SJCRH30 (cell line): Measurements from ENCODE around the gene NOM1. TPM values are rescaled to one million over a fixed set of nuclear protein-coding genes. Genes with fewer than 3 reads are reported as not detected.
A peak's percentile ranks its signal among the peaks of the same experiment; 100 is the strongest.
"Not testable (repeated sequence)": the region's sequence is repeated elsewhere in the genome, so short reads cannot be mapped to it uniquely, and the experiment has no call there.

Experiments used
- DNase-seq, 2 experiments: peaks; one replicate each; pipeline ENCODE4 v3.0.0-alpha.2; 2015 to 2020
- H3K27ac ChIP-seq: fragments of 250-450 bp; sonication (Bioruptor Pico); 2 replicates; pipeline ENCODE4 v1.5.1; 2020; ENCODE audit warnings: mild to moderate bottlenecking, moderate library complexity
- H3K27me3 ChIP-seq: fragments of 250-450 bp; sonication (Bioruptor Pico); 2 replicates; pipeline ENCODE4 v1.5.1; 2020; ENCODE audit warnings: mild to moderate bottlenecking, moderate library complexity
- H3K36me3 ChIP-seq: fragments of 250-450 bp; sonication (Bioruptor Pico); 2 replicates; pipeline ENCODE4 v1.5.1; 2020; ENCODE audit warnings: mild to moderate bottlenecking, moderate library complexity
- H3K4me1 ChIP-seq: fragments of 250-450 bp; sonication (Bioruptor Pico); 2 replicates; pipeline ENCODE4 v1.5.1; 2020; ENCODE audit warnings: mild to moderate bottlenecking, moderate library complexity
- H3K4me3 ChIP-seq: fragments of 250-450 bp; sonication (Bioruptor Pico); 2 replicates; pipeline ENCODE4 v1.5.1; 2020; ENCODE audit warnings: mild to moderate bottlenecking, moderate library complexity
- H3K9me3 ChIP-seq: fragments of 250-450 bp; sonication (Bioruptor Pico); replicated peaks from 2 replicates; pipeline ENCODE4 v1.5.1; 2020; ENCODE audit warnings: mild to moderate bottlenecking, moderate library complexity
- total RNA-seq: library from RNA; depleted of rRNA; stranded (reverse); fragments of >200 nt; shearing (Covaris generic); gene quantifications from 2 replicates; pipeline ENCODE4 v1.2.3, GENCODE V29; 2014

The NOM1 gene
- total RNA-seq, 1 experiment from 2014 or later: 29.9 TPM

GRCh38 chr7:156928406-156928747 is 21.1 kb upstream of the NOM1 start:
- Histone ChIP-seq H3K27ac (no peak overlapping the region), H3K9me3 (no peaks in the 10 kb centered on the region), H3K4me3 (no peak overlapping the region), H3K4me1 (no peaks in the 10 kb centered on the region; the same call in 1 of the 2 replicates), H3K36me3 (no peaks in the 10 kb centered on the region), H3K27me3 (0 out of 2 replicates have a peak, but pooled peaks cover 5% of the 10 kb centered on the region)
- DNase-seq: no peak

- 0 out of 2 replicates have a peak, but pooled peaks cover 6% of the 10 kb centered on the region for H3K27me3 ChIP-seq
- no peaks in the 10 kb centered on the region for H3K36me3 ChIP-seq
- no peaks in the 10 kb centered on the region for H3K9me3 ChIP-seq
- H3K4me1 ChIP-seq: no peaks in the 10 kb centered on the region
- no peak for DNase-seq
- H3K4me3 ChIP-seq: no peak overlapping the region
- no peak overlapping the region for H3K27ac ChIP-seq
Measured at GRCh38 chr7:156929789-156930539, 19.5 kb upstream of the NOM1 start.

GRCh38 chr7:156932006-156932405 is 17.5 kb upstream of the NOM1 start:
- Histone ChIP-seq H3K9me3 (no peaks in the 10 kb centered on the region), H3K4me3 (no peak overlapping the region), H3K27me3 (0 out of 2 replicates have a peak, but pooled peaks cover 3% of the 10 kb centered on the region), H3K36me3 (no peaks in the 10 kb centered on the region), H3K4me1 (no peaks in the 10 kb centered on the region), H3K27ac (no peak overlapping the region)
- DNase-seq: no peak

GRCh38 chr7:156935250-156935649 is 14.3 kb upstream of the NOM1 start:
- Histone ChIP-seq H3K4me1 (no peaks in the 10 kb centered on the region), H3K27ac (no peak overlapping the region), H3K9me3 (no peaks in the 10 kb centered on the region), H3K27me3 (0 out of 2 replicates have a peak, but pooled peaks cover 3% of the 10 kb centered on the region), H3K4me3 (no peak overlapping the region), H3K36me3 (no peaks in the 10 kb centered on the region)
- DNase-seq: no peak

- H3K4me1 ChIP-seq, H3K4me3 ChIP-seq, H3K9me3 ChIP-seq: not testable (repeated sequence)
Measured at GRCh38 chr7:156936766-156937165, 12.7 kb upstream of the NOM1 start.

GRCh38 chr7:156940421-156941122 is 8.9 kb upstream of the NOM1 start:
- no peak for DNase-seq
- Histone ChIP-seq H3K36me3 (no peaks in the 10 kb centered on the region), H3K27ac (no peak overlapping the region), H3K27me3 (peaks cover 4% of the 10 kb centered on the region; the same call in 1 of the 2 replicates), H3K4me3 (no peak overlapping the region), H3K9me3 (no peaks in the 10 kb centered on the region), H3K4me1 (no peaks in the 10 kb centered on the region)

More at GRCh38 chr7:156936766-156937165, 12.7 kb upstream of the NOM1 start:
- not testable (repeated sequence) for DNase-seq, H3K27me3 ChIP-seq, H3K36me3 ChIP-seq, H3K27ac ChIP-seq

GRCh38 chr7:156941393-156942182 is 7.9 kb upstream of the NOM1 start:
- H3K27me3 ChIP-seq: peaks cover 4% of the 10 kb centered on the region; the same call in 1 of the 2 replicates
- no peak overlapping the region for H3K27ac ChIP-seq
- DNase-seq: no peak
- H3K4me1 ChIP-seq: no peaks in the 10 kb centered on the region
- no peaks in the 10 kb centered on the region for H3K36me3 ChIP-seq
- no peak overlapping the region for H3K4me3 ChIP-seq
- no peaks in the 10 kb centered on the region for H3K9me3 ChIP-seq

- Histone ChIP-seq H3K4me1 (no peaks in the 10 kb centered on the region), H3K4me3 (no peak overlapping the region), H3K36me3 (no peaks in the 10 kb centered on the region), H3K9me3 (no peaks in the 10 kb centered on the region), H3K27me3 (peaks cover 4% of the 10 kb centered on the region; the same call in 1 of the 2 replicates), H3K27ac (no peak overlapping the region)
- DNase-seq: no peak
Measured at GRCh38 chr7:156942708-156943090, 6.8 kb upstream of the NOM1 start.

GRCh38 chr7:156943091-156944041 is 6.1 kb upstream of the NOM1 start:
- DNase-seq: no peak
- no peak overlapping the region for H3K4me3 ChIP-seq
- H3K36me3 ChIP-seq: no peaks in the 10 kb centered on the region
- H3K27me3 ChIP-seq: peaks cover 4% of the 10 kb centered on the region; the same call in 1 of the 2 replicates
- no peaks in the 10 kb centered on the region for H3K4me1 ChIP-seq
- H3K27ac ChIP-seq: no peak overlapping the region
- no peaks in the 10 kb centered on the region for H3K9me3 ChIP-seq

- no peak for DNase-seq
- H3K27me3 ChIP-seq: peaks cover 4% of the 10 kb centered on the region; the same call in 1 of the 2 replicates
- H3K4me3 ChIP-seq: no peak overlapping the region
- H3K36me3 ChIP-seq: no peaks in the 10 kb centered on the region
- no peak overlapping the region for H3K27ac ChIP-seq
- no peaks in the 10 kb centered on the region for H3K4me1 ChIP-seq
- no peaks in the 10 kb centered on the region for H3K9me3 ChIP-seq
Measured at GRCh38 chr7:156944876-156945275, 4.6 kb upstream of the NOM1 start.

- Histone ChIP-seq H3K4me3 (no peak overlapping the region), H3K9me3 (no peaks in the 10 kb centered on the region), H3K36me3 (peaks cover 6% of the 10 kb centered on the region), H3K27ac (no peak overlapping the region), H3K4me1 (peaks cover 4% of the 10 kb centered on the region), H3K27me3 (peaks cover 4% of the 10 kb centered on the region; the same call in 1 of the 2 replicates)
- no peak for DNase-seq
Measured at GRCh38 chr7:156947120-156947843, 2.2 kb upstream of the NOM1 start.

- peaks cover 16% of the 10 kb centered on the region for H3K36me3 ChIP-seq
- H3K27ac ChIP-seq: no peak overlapping the region
- H3K27me3 ChIP-seq: peaks cover 4% of the 10 kb centered on the region; the same call in 1 of the 2 replicates
- no peak for DNase-seq
- no peaks in the 10 kb centered on the region for H3K9me3 ChIP-seq
- H3K4me1 ChIP-seq: peaks cover 4% of the 10 kb centered on the region
- no peak overlapping the region for H3K4me3 ChIP-seq
Measured at GRCh38 chr7:156948361-156948760, 1.2 kb upstream of the NOM1 start.

GRCh38 chr7:156950381-156950858 is 908 bp downstream of the NOM1 start:
- Histone ChIP-seq H3K9me3 (no peaks in the 10 kb centered on the region), H3K4me3 (peak overlapping the region; percentile 98), H3K4me1 (peaks cover 4% of the 10 kb centered on the region), H3K27me3 (no peaks in the 10 kb centered on the region), H3K27ac (no peak overlapping the region; the same call in 1 of the 2 replicates), H3K36me3 (peaks cover 35% of the 10 kb centered on the region)
- DNase-seq: peak in 1 of 2 experiments; percentile 27
